SJSA1 (cell line): Measurements from ENCODE around the gene CYP21A2. TPM values are rescaled to one million over a fixed set of nuclear protein-coding genes. Genes with fewer than 3 reads are reported as not detected.
"Not testable (repeated sequence)": the region's sequence is repeated elsewhere in the genome, so short reads cannot be mapped to it uniquely, and the experiment has no call there.

Experiments
- DNase-seq, 2 experiments: peaks; one replicate each; pipeline ENCODE4 v3.0.0-alpha.2; 2015 to 2020; ENCODE audit warnings: low spot score in 2 of 2, low read depth in 1 of 2
- H3K27ac ChIP-seq: fragments of 250-450 bp; sonication (Bioruptor Pico); 2 replicates; pipeline ENCODE4 v1.5.1; 2020; ENCODE audit warnings: mild to moderate bottlenecking, moderate library complexity
- H3K27me3 ChIP-seq: fragments of 250-450 bp; sonication (Bioruptor Pico); replicated peaks from 2 replicates; pipeline ENCODE4 v1.5.1; 2020; ENCODE audit warnings: mild to moderate bottlenecking, moderate library complexity
- H3K36me3 ChIP-seq: fragments of 250-450 bp; sonication (Bioruptor Pico); 2 replicates; pipeline ENCODE4 v1.5.1; 2020; ENCODE audit warnings: mild to moderate bottlenecking
- H3K4me1 ChIP-seq: fragments of 250-450 bp; sonication (Bioruptor Pico); replicated peaks from 2 replicates; pipeline ENCODE4 v1.6.1; 2021; ENCODE audit warnings: mild to moderate bottlenecking
- H3K4me3 ChIP-seq: fragments of 250-450 bp; sonication (Bioruptor Pico); 2 replicates; pipeline ENCODE4 v1.5.1; 2020; ENCODE audit warnings: mild to moderate bottlenecking
- H3K9me3 ChIP-seq: fragments of 250-450 bp; sonication (Bioruptor Pico); replicated peaks from 2 replicates; pipeline ENCODE4 v1.5.1; 2020; ENCODE audit warnings: mild to moderate bottlenecking
- total RNA-seq: library from RNA; depleted of rRNA; stranded (reverse); fragments of >200 nt; shearing (Covaris generic); gene quantifications from 2 replicates; pipeline ENCODE4 v1.2.3, GENCODE V29; 2014

CYP21A2 gene
- total RNA-seq, 1 experiment from 2014 or later: not detected

DNA sequence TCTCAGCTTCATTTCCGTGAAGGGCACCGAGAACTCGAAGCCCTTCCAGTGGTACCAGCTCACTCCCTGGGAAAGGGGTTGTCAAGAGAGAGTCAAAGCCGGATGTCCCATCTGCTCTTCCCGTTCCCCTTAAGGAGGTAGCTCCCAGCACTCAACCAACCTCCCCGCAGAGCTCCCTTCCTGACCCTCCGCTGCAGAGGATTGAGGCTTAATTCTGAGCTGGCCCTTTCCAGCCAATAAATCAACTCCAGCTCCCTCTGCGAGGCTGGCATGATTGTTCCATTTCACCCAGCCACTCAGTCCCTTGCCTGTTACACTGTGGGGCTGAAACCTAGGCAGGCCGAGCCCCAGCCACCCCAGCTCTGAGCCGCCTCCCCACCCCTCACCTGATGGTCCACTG, 3.2 kb downstream of the CYP21A2 start:
- not testable (repeated sequence) for DNase-seq, H3K27ac ChIP-seq, H3K36me3 ChIP-seq, H3K4me3 ChIP-seq, H3K4me1 ChIP-seq, H3K27me3 ChIP-seq, H3K9me3 ChIP-seq

DNA sequence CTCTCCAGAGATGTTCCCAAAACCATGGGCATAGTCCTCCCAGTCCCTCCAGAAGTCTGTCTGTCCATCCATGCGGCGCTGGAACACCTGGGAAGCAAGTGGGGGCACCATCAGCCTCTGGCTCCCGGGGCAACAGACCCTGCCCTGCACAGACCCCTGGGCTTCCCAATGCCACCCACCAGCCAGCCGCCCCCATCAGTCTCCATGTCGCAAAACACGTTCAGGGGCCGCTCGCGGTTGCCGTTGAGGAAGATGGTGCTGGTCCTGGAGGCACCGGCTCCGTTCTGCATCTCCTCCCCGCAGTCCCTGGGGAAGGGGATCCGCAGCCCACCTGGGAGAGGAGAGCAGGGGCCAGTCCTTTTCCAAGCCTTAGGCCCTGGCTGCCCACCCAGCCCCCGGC, 4.1 kb downstream of the CYP21A2 start:
- H3K27ac ChIP-seq, H3K36me3 ChIP-seq, H3K9me3 ChIP-seq, DNase-seq, H3K4me3 ChIP-seq, H3K27me3 ChIP-seq: not testable (repeated sequence)
- peaks cover 11% of the 10 kb centered on the region for H3K4me1 ChIP-seq

DNA sequence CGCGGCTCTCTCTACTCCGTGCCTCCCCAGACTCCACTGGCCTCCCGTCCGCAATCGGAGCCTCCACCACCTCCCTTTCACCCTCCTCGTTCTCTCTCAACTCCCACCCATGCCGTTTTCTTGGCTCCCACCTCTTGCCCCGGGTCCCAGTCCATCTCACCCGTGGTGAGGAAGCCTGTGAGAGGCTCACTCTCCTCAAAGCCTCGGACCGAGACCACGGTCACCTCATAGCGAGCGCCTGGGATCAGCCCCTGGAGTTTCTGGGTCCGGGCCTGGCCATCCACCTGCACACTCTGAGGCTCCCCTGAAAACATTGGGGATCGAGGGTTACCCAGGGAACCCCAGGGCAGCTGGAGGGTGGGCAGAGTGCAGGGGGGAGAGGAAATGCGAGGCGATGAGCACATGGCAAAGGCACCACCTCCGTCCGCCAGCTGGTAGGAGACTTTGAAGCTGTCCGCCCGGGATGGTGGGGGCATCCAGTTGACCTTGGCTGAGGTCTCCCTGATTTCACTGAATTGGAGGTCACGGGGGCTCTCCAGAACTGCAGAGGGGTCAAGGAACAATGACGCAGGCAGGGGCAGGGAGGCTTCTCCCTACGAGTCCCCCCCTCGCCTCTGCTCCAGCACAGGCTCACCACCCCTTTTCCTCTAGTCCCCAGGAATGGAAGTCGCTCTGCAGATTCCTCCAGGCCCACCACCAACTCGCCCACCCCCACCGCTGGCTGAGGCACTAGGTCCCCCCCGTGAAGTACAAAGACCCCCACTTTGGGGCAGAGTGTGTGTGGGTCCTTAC, 5.6 kb downstream of the CYP21A2 start:
- H3K27me3 ChIP-seq, DNase-seq, H3K9me3 ChIP-seq, H3K36me3 ChIP-seq, H3K4me3 ChIP-seq, H3K27ac ChIP-seq: not testable (repeated sequence)
- peaks cover 22% of the 10 kb centered on the region for H3K4me1 ChIP-seq

DNA sequence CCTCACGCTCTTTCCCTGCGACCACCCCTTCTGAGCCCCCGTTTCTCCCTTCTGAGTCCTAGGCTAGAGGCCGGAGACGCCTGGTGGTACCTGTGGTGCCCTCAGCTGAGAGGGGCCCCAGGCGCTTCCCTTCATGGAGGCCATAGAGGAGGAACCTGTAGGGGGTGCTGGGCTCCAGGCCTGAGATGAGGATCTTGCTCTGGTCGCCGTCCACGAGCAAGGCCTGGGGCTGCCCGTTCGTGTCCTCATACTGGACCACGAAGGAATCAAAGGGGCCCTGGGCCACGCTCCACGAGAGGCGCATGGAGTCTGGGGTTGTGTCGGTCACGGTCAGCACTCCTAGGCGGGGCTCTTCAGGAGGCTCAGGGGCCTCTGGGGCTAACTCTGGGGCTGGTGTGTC, 6.7 kb downstream of the CYP21A2 start:
- H3K9me3 ChIP-seq, DNase-seq, H3K36me3 ChIP-seq, H3K4me3 ChIP-seq, H3K27ac ChIP-seq, H3K27me3 ChIP-seq: not testable (repeated sequence)
- peaks cover 22% of the 10 kb centered on the region for H3K4me1 ChIP-seq

DNA sequence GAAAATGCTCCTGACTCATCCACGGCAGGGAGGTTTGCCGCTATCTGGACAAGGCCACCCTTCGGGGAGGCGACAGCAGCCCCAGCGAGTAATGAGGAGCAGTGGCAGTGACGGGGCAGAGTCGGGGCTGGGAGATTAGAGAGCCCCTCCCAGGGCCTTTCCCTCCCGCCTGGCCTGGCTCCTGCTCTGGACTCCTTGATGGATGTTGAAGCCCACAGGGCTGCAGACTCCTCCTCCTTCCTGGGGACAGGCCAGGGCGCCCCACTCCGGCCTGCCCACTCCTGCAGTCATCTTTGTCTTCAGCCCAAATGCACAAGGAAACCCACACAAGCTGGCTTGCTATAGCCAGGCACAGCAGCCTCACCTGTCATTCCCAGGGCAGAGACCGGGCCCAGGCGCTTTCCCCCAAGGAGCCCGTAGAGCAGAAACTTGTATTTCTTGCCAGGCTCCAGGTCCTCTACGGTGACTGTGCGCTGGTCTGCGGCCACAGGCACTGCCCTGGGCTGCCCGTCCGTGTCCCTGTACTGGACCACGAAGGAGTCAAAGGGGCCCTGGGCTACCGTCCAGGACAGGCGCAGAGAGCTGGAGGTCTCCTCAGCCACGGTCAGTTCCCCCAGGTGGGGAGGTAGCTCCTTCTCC, 7.7 kb downstream of the CYP21A2 start:
- H3K27ac ChIP-seq: no peak overlapping the region

DNA sequence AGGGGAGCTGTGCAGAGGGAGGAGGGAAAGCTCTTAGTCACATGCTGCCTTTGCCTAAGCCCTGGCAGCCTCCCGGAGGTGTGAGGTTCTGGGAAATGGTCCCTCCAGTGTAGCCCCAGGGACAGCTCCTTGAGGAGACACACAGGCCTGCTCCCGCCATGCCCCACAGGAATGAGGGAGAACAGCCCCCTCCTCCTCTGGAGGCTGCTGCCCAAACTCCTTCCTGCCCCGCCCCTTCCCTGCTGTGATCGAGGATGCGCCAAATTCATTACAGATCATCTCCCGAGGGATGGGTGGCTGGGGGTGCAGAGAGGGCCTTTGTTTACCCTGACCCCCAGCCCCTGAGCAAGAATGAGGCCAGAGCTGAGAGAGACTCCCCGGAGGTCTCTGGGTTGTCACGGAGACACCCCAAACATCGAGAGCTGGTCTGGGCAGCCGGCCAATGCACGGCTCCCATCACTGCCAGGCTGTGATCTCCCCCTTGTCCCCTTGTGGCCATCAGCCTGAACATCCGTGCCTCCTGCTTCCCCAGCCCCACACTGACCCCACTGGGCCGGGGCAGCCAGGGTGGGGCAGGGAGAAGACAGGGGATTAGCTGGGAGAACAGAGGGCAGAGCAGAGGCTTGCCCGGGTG, 8.4 kb downstream of the CYP21A2 start:
- DNase-seq: no peak
- Histone ChIP-seq H3K4me1 (peaks cover 22% of the 10 kb centered on the region), H3K4me3 (no peak overlapping the region), H3K27me3 (no peaks in the 10 kb centered on the region), H3K9me3 (no peaks in the 10 kb centered on the region), H3K27ac (peak overlapping the region; percentile 55; the same call in 1 of the 2 replicates), H3K36me3 (no peaks in the 10 kb centered on the region)

More for the DNA sequence above, 7.7 kb downstream of the CYP21A2 start:
- no peak for DNase-seq
- Histone ChIP-seq H3K9me3 (no peaks in the 10 kb centered on the region), H3K27me3 (no peaks in the 10 kb centered on the region), H3K4me1 (peaks cover 22% of the 10 kb centered on the region), H3K36me3 (no peaks in the 10 kb centered on the region), H3K4me3 (no peak overlapping the region)

DNA sequence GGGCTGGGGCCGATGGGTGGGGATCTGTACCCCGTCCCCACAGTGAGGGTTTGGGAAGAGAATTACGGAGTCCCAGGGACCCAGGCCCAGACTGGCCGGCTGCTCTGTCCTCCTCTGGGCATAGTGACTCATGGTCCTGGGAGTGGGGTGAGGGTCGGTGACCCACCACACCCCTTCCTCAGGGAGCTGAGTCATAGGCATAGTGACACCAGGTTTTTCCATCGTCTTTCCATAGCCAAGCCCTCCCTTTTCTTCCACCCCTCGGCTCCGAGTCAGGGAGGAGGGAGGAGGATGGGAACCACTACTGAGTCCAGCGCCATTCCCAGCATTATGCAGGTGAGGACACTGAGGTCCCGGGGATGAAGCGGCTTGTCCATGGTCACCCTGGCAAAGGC, 8.9 kb downstream of the CYP21A2 start:
- no peaks in the 10 kb centered on the region for H3K9me3 ChIP-seq
- no peaks in the 10 kb centered on the region for H3K36me3 ChIP-seq
- H3K27ac ChIP-seq: peak overlapping the region; percentile 55; the same call in 1 of the 2 replicates
- DNase-seq: peak in 1 of 2 experiments; percentile 37
- H3K4me1 ChIP-seq: peaks cover 22% of the 10 kb centered on the region
- H3K27me3 ChIP-seq: no peaks in the 10 kb centered on the region
- H3K4me3 ChIP-seq: no peak overlapping the region

DNA sequence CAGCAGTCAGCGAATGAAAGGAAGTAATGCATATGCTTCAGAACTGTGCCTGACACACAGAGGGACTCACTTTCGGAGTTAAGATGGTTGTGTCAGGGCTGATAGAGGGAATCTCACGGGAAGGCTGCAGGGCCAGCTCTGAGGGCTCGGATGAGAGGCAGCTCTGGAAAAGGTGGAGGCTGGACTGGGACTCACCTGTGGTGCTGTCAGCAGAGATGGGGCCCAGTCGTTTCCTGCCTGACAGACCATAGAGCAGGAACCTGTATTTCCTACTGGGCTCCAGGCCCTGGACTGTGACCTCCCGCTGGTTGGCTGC, 9.3 kb downstream of the CYP21A2 start:
- peaks cover 22% of the 10 kb centered on the region for H3K4me1 ChIP-seq
- H3K36me3 ChIP-seq: no peaks in the 10 kb centered on the region
- H3K27me3 ChIP-seq: no peaks in the 10 kb centered on the region
- no peaks in the 10 kb centered on the region for H3K9me3 ChIP-seq
- no peak for DNase-seq
- H3K4me3 ChIP-seq: no peak overlapping the region
- no peak overlapping the region for H3K27ac ChIP-seq

DNA sequence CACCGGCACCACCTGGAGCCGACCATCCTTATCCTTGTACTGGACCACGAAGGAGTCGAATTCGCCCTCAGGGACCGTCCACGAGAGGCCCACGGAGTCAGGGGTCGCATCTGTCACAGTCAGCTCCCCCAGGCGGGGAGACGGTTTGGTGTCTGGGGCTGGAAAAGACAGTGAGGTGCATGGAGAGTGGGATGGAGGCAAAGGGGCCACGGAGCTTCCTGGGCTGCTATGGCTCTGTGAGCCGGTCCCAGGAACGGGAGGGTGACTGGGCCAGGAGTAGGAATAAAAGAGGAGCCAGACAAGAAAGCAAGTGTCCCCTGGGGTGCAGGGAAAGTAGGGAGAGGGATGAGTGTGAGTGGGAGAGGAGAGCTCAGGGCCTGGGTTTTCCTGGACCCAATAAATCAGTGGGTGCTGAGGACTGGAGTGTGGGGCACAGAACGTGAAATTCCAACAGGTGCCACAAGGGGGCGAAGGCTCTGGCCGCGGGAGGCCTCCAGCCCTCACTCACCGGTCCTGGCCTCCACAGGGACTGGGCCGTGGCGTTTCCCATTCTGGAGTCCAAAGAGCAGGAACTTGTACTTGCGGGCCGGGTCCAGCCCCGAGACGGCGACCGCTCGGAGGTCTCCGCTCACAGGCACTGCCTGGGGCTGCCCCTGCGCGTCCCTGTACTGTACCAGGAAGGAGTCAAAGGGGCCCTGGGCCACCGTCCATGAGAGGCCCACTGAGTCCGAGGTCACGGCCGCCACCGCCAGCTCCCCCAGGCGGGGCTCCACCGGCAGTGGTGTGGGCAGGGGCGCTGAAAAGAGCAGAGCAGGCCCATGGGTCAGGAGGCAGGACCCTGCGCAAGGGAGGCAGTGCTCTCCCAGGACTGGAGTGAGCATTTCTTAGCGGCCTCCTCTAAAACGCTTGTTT, 9.9 kb downstream of the CYP21A2 start:
- DNase-seq: peak; percentile 58 to 71
- no peak overlapping the region for H3K27ac ChIP-seq
- no peak overlapping the region for H3K4me3 ChIP-seq
- H3K27me3 ChIP-seq: no peaks in the 10 kb centered on the region
- H3K4me1 ChIP-seq: peaks cover 22% of the 10 kb centered on the region
- H3K9me3 ChIP-seq: no peaks in the 10 kb centered on the region
- no peaks in the 10 kb centered on the region for H3K36me3 ChIP-seq

DNA sequence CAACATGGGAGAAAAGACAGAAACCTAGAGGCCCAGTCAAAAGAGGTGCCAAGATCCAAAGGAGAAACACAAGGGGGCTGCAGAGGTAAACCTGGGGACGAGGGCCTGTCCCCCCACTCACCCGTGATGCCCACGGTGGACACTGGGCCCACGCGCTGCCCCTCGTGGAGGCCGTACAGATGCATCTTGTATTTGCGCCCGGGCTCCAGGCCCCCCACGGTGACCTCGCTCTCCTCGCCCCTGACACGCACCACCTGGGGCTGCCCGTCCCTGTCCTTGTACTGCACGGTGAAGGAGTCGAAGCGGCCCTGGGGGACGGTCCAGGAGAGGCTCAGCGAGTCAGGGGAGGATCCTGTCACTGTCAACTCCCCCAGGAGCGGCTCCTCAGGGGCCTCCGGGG, 10.9 kb downstream of the CYP21A2 start:
- not testable (repeated sequence) for H3K36me3 ChIP-seq, H3K4me3 ChIP-seq, H3K27me3 ChIP-seq, H3K27ac ChIP-seq, DNase-seq, H3K9me3 ChIP-seq
- H3K4me1 ChIP-seq: peaks cover 22% of the 10 kb centered on the region

DNA sequence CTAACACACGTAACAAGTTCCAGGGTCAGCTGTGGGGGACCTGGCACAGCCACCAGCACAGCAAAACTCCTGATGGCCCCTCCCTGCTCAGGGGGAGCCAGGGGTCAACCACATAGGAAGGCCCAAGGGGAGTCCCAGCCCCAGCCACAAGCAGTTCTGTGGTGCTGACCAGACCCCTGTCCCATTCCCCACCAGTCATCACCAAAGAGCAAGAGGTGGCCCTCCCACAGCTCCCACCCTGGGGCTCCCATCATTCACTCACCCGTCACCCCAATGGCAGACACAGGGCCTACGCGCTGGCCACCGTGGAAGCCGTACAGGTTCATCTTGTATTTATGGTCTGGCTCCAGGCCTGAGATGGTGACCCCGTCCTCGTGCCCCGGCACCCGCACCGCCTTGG, 11.5 kb downstream of the CYP21A2 start:
- H3K27me3 ChIP-seq, H3K9me3 ChIP-seq, H3K36me3 ChIP-seq, H3K27ac ChIP-seq, H3K4me3 ChIP-seq, DNase-seq: not testable (repeated sequence)
- peaks cover 22% of the 10 kb centered on the region for H3K4me1 ChIP-seq

DNA sequence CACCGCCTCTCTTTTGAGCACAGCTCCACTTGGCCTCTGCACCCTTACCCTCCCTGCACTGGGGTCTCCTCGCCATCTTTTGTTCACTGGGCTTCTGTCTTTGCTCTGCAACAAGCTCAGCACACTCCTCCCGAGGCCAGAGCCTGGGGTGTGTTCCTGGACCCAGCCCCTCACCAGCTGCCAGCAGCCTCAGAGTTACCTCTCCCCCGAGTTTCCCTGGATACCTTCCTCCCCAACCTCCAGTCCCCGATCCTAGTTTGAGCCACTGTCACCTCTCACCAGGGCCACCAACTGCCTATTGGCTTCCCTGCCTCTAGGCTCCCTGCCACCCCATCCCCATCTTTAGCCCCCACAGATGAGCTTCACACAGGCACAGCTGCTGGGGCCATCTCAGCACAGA, 12.3 kb downstream of the CYP21A2 start:
- Histone ChIP-seq H3K4me1 (peaks cover 22% of the 10 kb centered on the region), H3K27ac (no peak overlapping the region), H3K27me3 (no peaks in the 10 kb centered on the region), H3K4me3 (no peak overlapping the region), H3K9me3 (no peaks in the 10 kb centered on the region), H3K36me3 (no peaks in the 10 kb centered on the region)
- no peak for DNase-seq

DNA sequence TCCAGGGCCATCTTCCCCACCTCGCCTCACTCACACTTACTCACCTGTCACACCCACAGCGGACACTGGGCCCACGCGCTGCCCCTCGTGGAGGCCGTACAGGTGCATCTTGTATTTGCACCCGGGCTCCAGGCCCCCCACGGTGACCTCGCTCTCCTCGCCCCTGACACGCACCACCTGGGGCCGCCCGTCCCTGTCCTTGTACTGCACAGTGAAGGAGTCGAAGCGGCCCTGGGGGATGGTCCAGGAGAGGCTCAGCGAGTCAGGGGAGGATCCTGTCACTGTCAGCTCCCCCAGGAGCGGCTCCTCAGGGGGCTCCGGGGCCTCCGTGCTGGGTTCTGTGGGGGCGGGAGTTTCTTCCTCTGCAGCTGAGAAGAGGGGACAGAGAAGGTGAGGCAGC, 14.4 kb downstream of the CYP21A2 start:
- not testable (repeated sequence) for H3K9me3 ChIP-seq, H3K4me3 ChIP-seq, DNase-seq, H3K36me3 ChIP-seq, H3K27ac ChIP-seq, H3K4me1 ChIP-seq, H3K27me3 ChIP-seq
